ENCODE results near the gene SLC39A9.

The SLC39A9 gene

GRCh38 chr14:69398053-69398817, at the start of gene SLC39A9, which contains the start of gene ERH:
Gene SLC39A9, plus strand, starts transcription at chr14:69398692. Its CDS starts 678 bp downstream, at chr14:69399370.
Gene ERH, minus strand, starts transcription at chr14:69398299. Its CDS starts 66 bp downstream, at chr14:69398233.
- H3K27me3 ChIP-seq, result no peaks in the 10 kb centered on the region
- H3K9me3 ChIP-seq (replicated peaks in 1 of 11), result peaks cover 0 to 10% (median 0%) of the 10 kb centered on the region in 11 experiments; a peak in 4 of 22 replicates
- H3K4me3 ChIP-seq, result peak within 1 kb of the TSS; percentile 76 to 92 (median 82)
- peaks cover 46 to 68% (median 55%) of the 10 kb centered on the region in 10 experiments for H3K4me1 ChIP-seq
- peak within 1 kb of the TSS; percentile 94 to 99 (median 98) for H3K9ac ChIP-seq
- TF ChIP-seq Cebpa-rat (IDR thresholded peaks at IDR 0.05), result no peak
- H4K20me1 ChIP-seq, result peaks cover 26 to 52% (median 36%) of the 10 kb centered on the region in 11 experiments; a peak in 20 of 22 replicates
- H3K4me2 ChIP-seq, result peak within 1 kb of the TSS; percentile 91 to 99 (median 94)
- H3K27ac ChIP-seq, result peak within 1 kb of the TSS; percentile 88 to 99 (median 97)
- H3K36me3 ChIP-seq, result peaks cover 32 to 44% (median 36%) of the 10 kb centered on the region in 11 experiments

- H3K9ac ChIP-seq, result no peak overlapping the region
- no peak overlapping the region for H3K4me3 ChIP-seq
- no peaks in the 10 kb centered on the region for H3K27me3 ChIP-seq
- H4K20me1 ChIP-seq, result peaks cover 0 to 5% (median 0%) of the 10 kb centered on the region in 11 experiments; a peak in 2 of 22 replicates
- H3K27ac ChIP-seq, result no peak overlapping the region
- H3K36me3 ChIP-seq, result no peaks in the 10 kb centered on the region
- no peaks in the 10 kb centered on the region for H3K9me3 ChIP-seq (replicated peaks in 1 of 11)
- H3K4me2 ChIP-seq, result no peak overlapping the region
- peaks cover 3 to 17% (median 14%) of the 10 kb centered on the region in 10 experiments; a peak in 19 of 20 replicates for H3K4me1 ChIP-seq
- TF ChIP-seq Cebpa-rat (IDR thresholded peaks at IDR 0.05), result no peak
Measured at GRCh38 chr14:69349091-69349777, 49.3 kb upstream of the SLC39A9 start.

GRCh38 chr14:69350892-69351291, 47.6 kb upstream of the SLC39A9 start:
- Histone ChIP-seq H3K9ac (no peak overlapping the region), H3K27ac (peak overlapping the region in 1 of 11 experiments; percentile 27; a peak in 2 of 22 replicates), H3K4me3 (no peak overlapping the region), H3K4me2 (peak overlapping the region in 1 of 11 experiments; percentile 8; a peak in 1 of 22 replicates), H3K27me3 (no peaks in the 10 kb centered on the region), H3K36me3 (no peaks in the 10 kb centered on the region), H4K20me1 (peaks cover 0 to 5% (median 0%) of the 10 kb centered on the region in 11 experiments; a peak in 2 of 22 replicates), H3K4me1 (peaks cover 9 to 19% (median 17%) of the 10 kb centered on the region in 10 experiments; a peak in 19 of 20 replicates), H3K9me3 (replicated peaks in 1 of 11) (no peaks in the 10 kb centered on the region)
- no peak for TF ChIP-seq Cebpa-rat (IDR thresholded peaks at IDR 0.05)

- Histone ChIP-seq H3K4me1 (peaks cover 9 to 19% (median 17%) of the 10 kb centered on the region in 10 experiments; a peak in 19 of 20 replicates), H3K9ac (no peak overlapping the region), H4K20me1 (peaks cover 0 to 5% (median 0%) of the 10 kb centered on the region in 11 experiments; a peak in 2 of 22 replicates), H3K36me3 (no peaks in the 10 kb centered on the region), H3K4me2 (peak overlapping the region in 1 of 11 experiments; percentile 24; a peak in 1 of 22 replicates), H3K9me3 (replicated peaks in 1 of 11) (no peaks in the 10 kb centered on the region), H3K4me3 (no peak overlapping the region), H3K27ac (peak overlapping the region in 1 of 11 experiments; percentile 27; a peak in 1 of 22 replicates), H3K27me3 (no peaks in the 10 kb centered on the region)
- TF ChIP-seq Cebpa-rat (IDR thresholded peaks at IDR 0.05), result no peak
Measured at GRCh38 chr14:69351385-69351784, 47.1 kb upstream of the SLC39A9 start.

- Histone ChIP-seq H3K4me2 (peak overlapping the region in 1 of 11 experiments; percentile 24; a peak in 1 of 22 replicates), H3K4me3 (no peak overlapping the region), H3K4me1 (peaks cover 9 to 19% (median 17%) of the 10 kb centered on the region in 10 experiments; a peak in 19 of 20 replicates), H3K27me3 (no peaks in the 10 kb centered on the region), H4K20me1 (peaks cover 0 to 5% (median 0%) of the 10 kb centered on the region in 11 experiments; a peak in 2 of 22 replicates), H3K9me3 (replicated peaks in 1 of 11) (no peaks in the 10 kb centered on the region), H3K9ac (no peak overlapping the region), H3K27ac (no peak overlapping the region), H3K36me3 (no peaks in the 10 kb centered on the region)
- TF ChIP-seq Cebpa-rat (IDR thresholded peaks at IDR 0.05), result no peak
Measured at GRCh38 chr14:69351911-69352310, 46.6 kb upstream of the SLC39A9 start.

GRCh38 chr14:69353168-69353567, 45.3 kb upstream of the SLC39A9 start:
- no peak for TF ChIP-seq Cebpa-rat (IDR thresholded peaks at IDR 0.05)
- H4K20me1 ChIP-seq, result peaks cover 0 to 5% (median 0%) of the 10 kb centered on the region in 11 experiments; a peak in 2 of 22 replicates

GRCh38 chr14:69354383-69355153, 43.9 kb upstream of the SLC39A9 start:
- Histone ChIP-seq H3K4me3 (no peak overlapping the region), H3K36me3 (no peaks in the 10 kb centered on the region), H3K4me1 (peaks cover 9 to 28% (median 17%) of the 10 kb centered on the region in 10 experiments; a peak in 19 of 20 replicates), H3K27me3 (no peaks in the 10 kb centered on the region), H4K20me1 (no peaks in the 10 kb centered on the region; a peak in 1 of 22 replicates), H3K4me2 (peak overlapping the region; percentile 22 to 78 (median 60)), H3K27ac (peak overlapping the region in 5 of 11 experiments; percentile 6 to 35 (median 21); a peak in 3 of 22 replicates), H3K9ac (peak overlapping the region in 4 of 11 experiments; percentile 8 to 34 (median 23); a peak in 4 of 22 replicates), H3K9me3 (replicated peaks in 1 of 11) (no peaks in the 10 kb centered on the region)
- TF ChIP-seq Cebpa-rat (IDR thresholded peaks at IDR 0.05), result no peak

More at GRCh38 chr14:69353168-69353567, 45.3 kb upstream of the SLC39A9 start:
- Histone ChIP-seq H3K9ac (no peak overlapping the region), H3K36me3 (no peaks in the 10 kb centered on the region), H3K27ac (no peak overlapping the region), H3K9me3 (replicated peaks in 1 of 11) (no peaks in the 10 kb centered on the region), H3K4me3 (no peak overlapping the region), H3K4me2 (no peak overlapping the region), H3K4me1 (peaks cover 9 to 22% (median 17%) of the 10 kb centered on the region in 10 experiments; a peak in 19 of 20 replicates), H3K27me3 (no peaks in the 10 kb centered on the region)

GRCh38 chr14:69355154-69355597, 43.3 kb upstream of the SLC39A9 start:
- no peak overlapping the region for H3K4me3 ChIP-seq
- no peak for TF ChIP-seq Cebpa-rat (IDR thresholded peaks at IDR 0.05)

More at GRCh38 chr14:69355154-69355597, 43.3 kb upstream of the SLC39A9 start:
- Histone ChIP-seq H3K4me2 (peak overlapping the region in 8 of 11 experiments; percentile 22 to 78 (median 66); a peak in 13 of 22 replicates), H3K36me3 (no peaks in the 10 kb centered on the region), H3K27me3 (no peaks in the 10 kb centered on the region), H3K4me1 (peaks cover 9 to 28% (median 17%) of the 10 kb centered on the region in 10 experiments; a peak in 19 of 20 replicates), H3K9me3 (replicated peaks in 1 of 11) (no peaks in the 10 kb centered on the region), H4K20me1 (no peaks in the 10 kb centered on the region; a peak in 1 of 22 replicates), H3K9ac (no peak overlapping the region), H3K27ac (no peak overlapping the region)

All from BLaER1 treated with 17β-estradiol and CSF1 and Interleukin-3, amounts not matched to agents 10 nM and 100 nM (cell line).